Measurements from ENCODE around the gene FKBP10.

DNA sequence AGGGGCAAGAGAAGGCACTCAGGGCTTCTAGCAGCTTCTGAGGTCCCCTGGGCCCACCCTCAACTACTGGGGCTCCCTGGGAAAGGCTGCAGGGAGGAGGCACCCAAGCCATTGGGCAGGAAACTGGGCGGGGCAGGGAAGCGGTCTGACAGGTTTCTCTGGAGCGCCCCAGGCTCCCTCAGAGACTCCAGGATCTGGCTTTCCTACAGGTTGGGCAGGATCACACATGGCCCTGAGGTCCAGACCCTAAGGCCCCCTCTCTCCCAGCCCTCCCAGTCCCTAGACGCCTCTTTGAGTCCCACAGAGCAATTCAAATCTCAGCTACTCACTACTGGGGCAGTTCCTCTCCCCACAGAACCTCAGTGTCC lies 40.6 kb upstream of the FKBP10 start:
- TF ChIP-seq ARNT (IDR thresholded peaks at IDR 0.05) (no peak), SP1 (IDR thresholded peaks at IDR 0.05) (no peak), NFRKB (IDR thresholded peaks at IDR 0.05) (no peak), ZNF384 (IDR thresholded peaks at IDR 0.05) (no peak), FOXM1 (IDR thresholded peaks at IDR 0.05; ENCODE audit: borderline replicate concordance) (no peak), BHLHE40 (IDR thresholded peaks at IDR 0.05; ENCODE audit: borderline replicate concordance) (no peak), ELF4 (IDR thresholded peaks at IDR 0.05) (no peak), PKNOX1 (IDR thresholded peaks at IDR 0.05) (no peak), FOXA1 (IDR thresholded peaks at IDR 0.05) (no peak), FOXK2 (IDR thresholded peaks at IDR 0.05) (no peak), SUZ12 (IDR thresholded peaks at IDR 0.05) (no peak), HDGF (IDR thresholded peaks at IDR 0.05; ENCODE audit: borderline replicate concordance) (no peak), CTBP1 (IDR thresholded peaks at IDR 0.05; ENCODE audit: borderline replicate concordance) (no peak)

Measured in HEK293T (cell line).